ENCODE measurements around the gene TNPO2.
A peak's percentile ranks its signal among the peaks of the same experiment; 100 is the strongest.

Gene TNPO2

GRCh38 chr19:12668346-12668745, 55.4 kb downstream of the TNPO2 start:
- DNase-seq (ENCODE audit: low read depth, low spot score) = no peak
- CTCF ChIA-PET = interaction anchor here (1.0 to 2.0 kb wide), 8 partner anchors 10 to 180 kb away, joined by 3 to 11 read pairs (median 4); partner anchors contain the start of gene DHPS
- TF ChIP-seq, protein P1, sequence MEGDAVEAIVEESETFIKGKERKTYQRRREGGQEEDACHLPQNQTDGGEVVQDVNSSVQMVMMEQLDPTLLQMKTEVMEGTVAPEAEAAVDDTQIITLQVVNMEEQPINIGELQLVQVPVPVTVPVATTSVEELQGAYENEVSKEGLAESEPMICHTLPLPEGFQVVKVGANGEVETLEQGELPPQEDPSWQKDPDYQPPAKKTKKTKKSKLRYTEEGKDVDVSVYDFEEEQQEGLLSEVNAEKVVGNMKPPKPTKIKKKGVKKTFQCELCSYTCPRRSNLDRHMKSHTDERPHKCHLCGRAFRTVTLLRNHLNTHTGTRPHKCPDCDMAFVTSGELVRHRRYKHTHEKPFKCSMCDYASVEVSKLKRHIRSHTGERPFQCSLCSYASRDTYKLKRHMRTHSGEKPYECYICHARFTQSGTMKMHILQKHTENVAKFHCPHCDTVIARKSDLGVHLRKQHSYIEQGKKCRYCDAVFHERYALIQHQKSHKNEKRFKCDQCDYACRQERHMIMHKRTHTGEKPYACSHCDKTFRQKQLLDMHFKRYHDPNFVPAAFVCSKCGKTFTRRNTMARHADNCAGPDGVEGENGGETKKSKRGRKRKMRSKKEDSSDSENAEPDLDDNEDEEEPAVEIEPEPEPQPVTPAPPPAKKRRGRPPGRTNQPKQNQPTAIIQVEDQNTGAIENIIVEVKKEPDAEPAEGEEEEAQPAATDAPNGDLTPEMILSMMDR (IDR thresholded peaks at IDR 0.05; ENCODE audit: insufficient read depth, low read length, missing control alignments) = no peak
- POLR2A ChIA-PET = interaction anchor here (1.4 kb wide), 1 partner anchor 13 kb away, joined by 4 read pairs; the partner anchor contains the start of gene DHPS
- peak overlapping the region; percentile 95 for H3K4me3 ChIP-seq (ENCODE audit: low read depth, low read length)

DNA sequence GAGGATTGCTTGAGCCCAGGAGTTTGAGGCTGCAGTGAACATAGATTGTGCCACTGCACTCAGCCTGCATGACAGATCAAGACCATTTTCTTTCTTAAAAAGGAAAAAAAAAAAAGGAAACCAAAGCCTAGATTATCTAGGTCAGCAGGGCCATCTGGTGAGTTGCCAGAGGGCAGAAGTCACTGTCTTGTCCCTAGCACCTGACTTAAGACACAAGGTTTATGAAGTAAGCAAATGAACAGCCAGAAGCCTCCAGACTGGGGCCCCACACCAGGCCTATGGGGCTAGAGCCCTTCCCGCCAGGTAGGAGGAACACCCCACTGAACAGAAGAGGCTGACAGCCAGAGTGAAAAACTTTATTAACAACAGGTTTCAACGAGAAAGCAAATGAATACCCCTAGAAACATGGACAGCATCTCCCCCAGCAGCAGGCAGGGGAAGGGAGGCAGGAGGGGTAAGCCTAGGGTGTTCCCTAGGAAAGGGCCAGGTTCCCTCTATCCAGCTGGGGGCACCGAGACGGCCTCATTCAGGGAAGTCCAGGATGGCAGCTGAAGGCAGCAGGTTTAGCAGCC, 55.9 kb downstream of the TNPO2 start:
- CTCF ChIA-PET = interaction anchor here (1.0 to 2.5 kb wide), 4 partner anchors 9 to 180 kb away, joined by 3 to 17 read pairs (median 7); no protein-coding TSS in a partner anchor
- POLR2A ChIA-PET = no interaction called here
- TF ChIP-seq, protein P1 (IDR thresholded peaks at IDR 0.05; ENCODE audit: insufficient read depth, low read length, missing control alignments) = no peak
- DNase-seq (ENCODE audit: low read depth, low spot score) = no peak
- H3K4me3 ChIP-seq (ENCODE audit: low read depth, low read length) = peak overlapping the region; percentile 95

DNA sequence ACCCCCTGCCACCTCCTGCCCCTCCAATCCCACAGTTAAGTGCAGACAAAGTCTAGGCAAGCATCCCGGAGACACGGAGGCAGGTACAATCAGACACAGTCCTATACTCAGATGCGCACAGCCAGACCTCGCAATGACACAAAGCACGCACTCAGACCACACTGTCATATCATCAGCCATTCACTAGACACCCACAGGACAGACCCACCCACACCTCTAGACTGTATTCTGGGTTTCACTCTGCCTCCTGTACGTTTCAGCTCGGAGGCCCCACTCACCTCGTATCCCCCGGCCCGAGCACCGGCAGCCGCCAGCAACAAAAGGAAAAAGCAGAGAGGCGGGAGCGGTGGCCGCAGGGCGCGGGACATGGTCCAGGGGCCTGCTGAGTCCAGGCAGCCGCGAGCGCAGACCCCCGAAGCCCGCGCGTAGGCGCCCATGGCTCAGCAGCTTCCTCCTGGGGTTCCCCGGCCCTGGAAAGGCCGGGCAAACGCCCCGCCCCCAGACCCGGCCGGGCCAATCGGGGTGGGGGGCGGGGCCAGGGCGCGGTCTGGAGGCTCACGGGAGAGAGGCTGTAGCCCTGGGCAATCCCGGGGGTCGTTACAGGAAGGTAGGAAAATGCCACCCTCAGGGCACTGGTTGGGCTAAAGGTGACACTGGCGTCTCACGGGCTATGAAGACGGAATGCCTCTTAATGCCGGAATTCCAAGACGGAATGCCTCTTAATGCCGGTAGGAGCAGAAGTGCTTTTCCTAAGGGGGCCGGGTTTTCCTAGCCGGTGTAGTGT, 57.3 kb downstream of the TNPO2 start, which contains the start of the genes MAN2B1 and WDR83:
MAN2B1 (minus strand) TSS at position 478 of the 784 bp plus-strand sequence; CDS start at position 437, 41 bp downstream.
WDR83 (plus strand) TSS at position 543 of the 784 bp plus-strand sequence. CDS start 2,984 bp downstream, outside the sequence.
- POLR2A ChIA-PET = interaction anchor here (0.5 to 1.1 kb wide), 2 partner anchors 14 to 26 kb away, joined by 3 read pairs; no protein-coding TSS in a partner anchor
- peak within 1 kb of the TSS; percentile 77 for H3K4me3 ChIP-seq (ENCODE audit: low read depth, low read length)
- TF ChIP-seq, protein P1 (IDR thresholded peaks at IDR 0.05; ENCODE audit: insufficient read depth, low read length, missing control alignments) = no peak
- no peak for DNase-seq (ENCODE audit: low read depth, low spot score)
- CTCF ChIA-PET = interaction anchor here (0.8 to 2.5 kb wide), 6 partner anchors 10 to 103 kb away, joined by 3 to 17 read pairs (median 4); no protein-coding TSS in a partner anchor

DNA sequence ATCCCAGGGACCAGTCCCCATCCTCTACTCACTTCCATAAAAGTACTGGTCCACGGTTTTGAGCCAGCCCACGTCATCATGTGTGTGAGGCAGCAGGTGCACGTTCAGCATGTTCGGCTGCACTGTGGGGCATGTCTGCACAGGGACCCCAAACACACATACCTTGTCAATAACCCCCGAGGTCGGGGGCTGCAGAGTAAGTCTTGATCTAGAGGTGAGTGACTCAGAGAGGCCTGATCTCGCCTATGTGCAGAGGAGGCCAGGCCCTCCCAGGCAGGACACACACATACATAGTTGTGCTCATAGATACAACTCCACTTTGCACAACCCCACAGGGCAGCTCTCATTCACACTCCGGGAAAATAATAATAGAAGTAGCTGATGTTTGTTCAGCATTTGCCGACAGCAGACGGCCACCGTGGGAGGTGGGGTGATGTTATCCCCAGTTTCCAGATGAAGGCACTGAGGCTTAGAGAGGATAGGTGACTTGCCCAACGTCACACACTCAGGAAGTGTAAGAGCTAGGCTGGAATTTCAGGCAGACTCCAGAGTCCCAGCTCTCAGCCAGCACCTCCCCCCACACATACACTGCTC, 58.0 kb downstream of the TNPO2 start:
- no peak for DNase-seq (ENCODE audit: low read depth, low spot score)

GRCh38 chr19:12665281-12665573, 58.5 kb downstream of the TNPO2 start:
- ChIA-PET CTCF (interaction anchor here (1.9 to 2.5 kb wide), 2 partner anchors 12 to 101 kb away, joined by 6 to 17 read pairs; no protein-coding TSS in a partner anchor), POLR2A (no interaction called here)
- TF ChIP-seq, protein P1 (IDR thresholded peaks at IDR 0.05; ENCODE audit: insufficient read depth, low read length, missing control alignments) = no peak
- DNase-seq (ENCODE audit: low read depth, low spot score) = no peak
- H3K4me3 ChIP-seq (ENCODE audit: low read depth, low read length) = no peak overlapping the region

More for the DNA sequence above, 58.0 kb downstream of the TNPO2 start:
- ChIA-PET CTCF (interaction anchor here (0.8 to 2.5 kb wide), 5 partner anchors 11 to 102 kb away, joined by 3 to 17 read pairs (median 4); no protein-coding TSS in a partner anchor), POLR2A (interaction anchor here (0.5 to 1.1 kb wide), 2 partner anchors 15 to 26 kb away, joined by 3 read pairs; no protein-coding TSS in a partner anchor)
- TF ChIP-seq, protein P1 (IDR thresholded peaks at IDR 0.05; ENCODE audit: insufficient read depth, low read length, missing control alignments) = no peak
- H3K4me3 ChIP-seq (ENCODE audit: low read depth, low read length) = peak overlapping the region; percentile 77
